A549 treated with Hydrocortisone at 1 μM for 4 hours (cell line): ENCODE measurements around the gene HSPA1B. TPM values are rescaled to one million over a fixed set of nuclear protein-coding genes. Genes with fewer than 3 reads are reported as not detected.

Experiments
- total RNA-seq: library from RNA; stranded (reverse); fragments of 200-300 nt; extraction: Qiagen RNA extraction; gene quantifications from 5 replicates; pipeline ENCODE4 v1.2.3, GENCODE V29; 2022

Gene HSPA1B
- 110 to 176 TPM (median 161 TPM) in 5 replicates for total RNA-seq

GRCh38 chr6:31827286-31828079 is at the start of gene HSPA1B:
HSPA1B (plus strand) TSS chr6:31827738; CDS start chr6:31827951, 213 bp downstream.

GRCh38 chr6:31795616-31796298 is 31.8 kb upstream of the HSPA1B start, which contains the start of gene VARS1:
VARS1 (minus strand) TSS chr6:31795752; CDS start chr6:31795217, 535 bp downstream.

GRCh38 chr6:31806470-31807272 is 20.9 kb upstream of the HSPA1B start, which contains the start of gene LSM2:
LSM2 (minus strand) TSS chr6:31806966; CDS start chr6:31806757, 209 bp downstream.

GRCh38 chr6:31815025-31815838 is 12.3 kb upstream of the HSPA1B start, which contains the start of the genes HSPA1A and HSPA1L:
HSPA1A (plus strand) TSS chr6:31815543; CDS start chr6:31815757, 214 bp downstream.
HSPA1L (minus strand) TSS chr6:31815283; CDS start chr6:31811972, 3,311 bp downstream.

GRCh38 chr6:31862344-31863235 is 35.1 kb downstream of the HSPA1B start, which contains the start of gene NEU1:
NEU1 (minus strand) TSS chr6:31862821; CDS start chr6:31862776, 45 bp downstream.

GRCh38 chr6:31878726-31879125 is 51.2 kb downstream of the HSPA1B start, which contains the start of gene SLC44A4:
SLC44A4 (minus strand) TSS chr6:31878997; CDS start chr6:31878980, 17 bp downstream.

Other genes starting within 250 kb of the HSPA1B start
- gene LTB, start 245.3 kb upstream of the HSPA1B start, total RNA-seq: 0.29 to 0.47 TPM (median 0.38 TPM) in 5 replicates
- gene LST1, start 241.5 kb upstream of the HSPA1B start, total RNA-seq: 0.37 TPM in 1 of 5 replicates, not detected in the others
- gene NCR3, start 234.7 kb upstream of the HSPA1B start, total RNA-seq: not detected in 5 replicates
- gene AIF1, start 212.5 kb upstream of the HSPA1B start, total RNA-seq: not detected in 5 replicates
- 76.6 to 89.9 TPM (median 84.4 TPM) in 5 replicates for gene PRRC2A, start 207.0 kb upstream of the HSPA1B start, total RNA-seq
- 129 to 143 TPM (median 133 TPM) in 5 replicates for gene BAG6, start 175.1 kb upstream of the HSPA1B start, total RNA-seq
- 2.9 to 3.8 TPM (median 3.4 TPM) in 5 replicates for gene APOM, start 171.8 kb upstream of the HSPA1B start, total RNA-seq
- 10.1 to 14.9 TPM (median 12.4 TPM) in 5 replicates for gene C6orf47, start 167.0 kb upstream of the HSPA1B start, total RNA-seq
- gene GPANK1, start 162.7 kb upstream of the HSPA1B start, total RNA-seq: 9.3 to 11.4 TPM (median 11.1 TPM) in 5 replicates
- gene CSNK2B, start 161.7 kb upstream of the HSPA1B start, total RNA-seq: 154 to 183 TPM (median 177 TPM) in 5 replicates
- gene LY6G5B, start 157.8 kb upstream of the HSPA1B start, total RNA-seq: 3.4 to 4.7 TPM (median 3.9 TPM) in 5 replicates
- gene LY6G5C, start 146.7 kb upstream of the HSPA1B start, total RNA-seq: 0.75 to 2.1 TPM (median 1.5 TPM) in 5 replicates
- gene ABHD16A, start 124.4 kb upstream of the HSPA1B start, total RNA-seq: 15.0 to 19.1 TPM (median 17.0 TPM) in 5 replicates
- gene LY6G6F, start 120.9 kb upstream of the HSPA1B start, total RNA-seq: not detected in 5 replicates
- gene LY6G6D, start 112.4 kb upstream of the HSPA1B start, total RNA-seq: not detected in 5 replicates
- 0.13 to 0.18 TPM in 2 of 5 replicates, not detected in the others for gene LY6G6C, start 106.0 kb upstream of the HSPA1B start, total RNA-seq
- gene MPIG6B, start 104.4 kb upstream of the HSPA1B start, total RNA-seq: not detected in 5 replicates
- gene DDAH2, start 98.4 kb upstream of the HSPA1B start, total RNA-seq: 25.9 to 32.1 TPM (median 29.2 TPM) in 5 replicates
- 475 to 491 TPM (median 481 TPM) in 5 replicates for gene CLIC1, start 91.2 kb upstream of the HSPA1B start, total RNA-seq
- gene MSH5, start 87.7 kb upstream of the HSPA1B start, total RNA-seq: 10.7 to 15.7 TPM (median 13.4 TPM) in 5 replicates
- 2.6 to 4.9 TPM (median 3.2 TPM) in 5 replicates for gene SAPCD1, start 65.1 kb upstream of the HSPA1B start, total RNA-seq
- 1.1 to 1.7 TPM (median 1.5 TPM) in 5 replicates for gene VWA7, start 50.4 kb upstream of the HSPA1B start, total RNA-seq
- gene VARS1, start 32.0 kb upstream of the HSPA1B start, total RNA-seq: 52.1 to 61.7 TPM (median 54.3 TPM) in 5 replicates
- gene LSM2, start 20.8 kb upstream of the HSPA1B start, total RNA-seq: 42.7 to 66.2 TPM (median 59.0 TPM) in 5 replicates
- 1.2 to 2.0 TPM (median 1.6 TPM) in 5 replicates for gene HSPA1L, start 12.5 kb upstream of the HSPA1B start, total RNA-seq
- 162 to 234 TPM (median 205 TPM) in 5 replicates for gene HSPA1A, start 12.2 kb upstream of the HSPA1B start, total RNA-seq
- 25.7 to 32.9 TPM (median 26.4 TPM) in 5 replicates for gene NEU1, start 35.1 kb downstream of the HSPA1B start, total RNA-seq
- 0.03 to 0.14 TPM (median 0.06 TPM) in 4 of 5 replicates, not detected in the other for gene SLC44A4, start 51.3 kb downstream of the HSPA1B start, total RNA-seq
- 25.1 to 29.7 TPM (median 26.0 TPM) in 5 replicates for gene EHMT2, start 70.0 kb downstream of the HSPA1B start, total RNA-seq
- 3.3 to 4.2 TPM (median 3.9 TPM) in 5 replicates for gene ZBTB12, start 74.3 kb downstream of the HSPA1B start, total RNA-seq
- 0.17 to 0.46 TPM (median 0.38 TPM) in 5 replicates for gene C2, start 100.0 kb downstream of the HSPA1B start, total RNA-seq
- 1.7 to 2.3 TPM (median 1.9 TPM) in 5 replicates for gene CFB, start 118.4 kb downstream of the HSPA1B start, total RNA-seq
- 73.7 to 87.1 TPM (median 76.9 TPM) in 5 replicates for gene NELFE, start 131.2 kb downstream of the HSPA1B start, total RNA-seq
- gene SKIC2, start 131.4 kb downstream of the HSPA1B start, total RNA-seq: 21.3 to 24.7 TPM (median 23.3 TPM) in 5 replicates
- 10.4 to 12.4 TPM (median 11.6 TPM) in 5 replicates for gene DXO, start 144.4 kb downstream of the HSPA1B start, total RNA-seq
- gene C4A, start 154.3 kb downstream of the HSPA1B start, total RNA-seq: 0.79 to 1.5 TPM (median 0.85 TPM) in 5 replicates
- 0.35 to 0.93 TPM (median 0.67 TPM) in 5 replicates for gene C4B, start 187.1 kb downstream of the HSPA1B start, total RNA-seq
- gene CYP21A2, start 210.7 kb downstream of the HSPA1B start, total RNA-seq: not detected in 5 replicates